ENCODE measurements around the gene BECN2. TPM values are rescaled to one million over a fixed set of nuclear protein-coding genes. Genes with fewer than 3 reads are reported as not detected.

The BECN2 gene
- total RNA-seq, 2 donors from 2014 or later = not detected

GRCh38 chr1:242002072-242002471 is 44.5 kb downstream of the BECN2 start:
- no peak overlapping the region for H3K9ac ChIP-seq (ENCODE audit: low read depth in 2 of 2, low read length in 2 of 2)
- DNase-seq = no peak
- no peak for TF ChIP-seq CTCF (IDR thresholded peaks at IDR 0.05)
- no peak overlapping the region for H3K27ac ChIP-seq
- no peaks in the 10 kb centered on the region for H3K4me1 ChIP-seq
- no peak overlapping the region for H3K4me3 ChIP-seq
- H3K27me3 ChIP-seq = no peaks in the 10 kb centered on the region
- intact Hi-C loops (cut with DNase I) = no loop called here
- H3K9me3 ChIP-seq = no peaks in the 10 kb centered on the region
- no peaks in the 10 kb centered on the region for H3K36me3 ChIP-seq

DNA sequence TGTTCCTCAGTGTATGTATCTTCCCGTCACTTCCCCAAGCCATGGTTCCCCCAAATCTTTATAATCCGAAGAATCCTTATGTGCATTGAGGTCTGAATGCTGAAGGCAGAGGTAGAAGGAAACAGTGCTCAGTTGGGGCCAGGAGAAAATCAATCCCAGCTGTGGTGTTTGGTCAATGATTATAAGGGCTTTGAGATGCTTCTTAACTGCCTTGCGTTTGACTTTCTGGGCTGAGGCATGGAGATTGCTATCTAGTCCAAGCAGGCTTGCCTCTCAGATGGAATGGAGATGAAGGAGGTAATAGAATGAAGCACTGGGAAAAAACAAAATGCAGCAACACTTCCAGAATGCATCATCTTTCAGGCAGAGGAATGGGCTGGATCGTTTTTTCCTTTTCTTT is 44.9 kb downstream of the BECN2 start:
- Histone ChIP-seq H3K4me1 (no peaks in the 10 kb centered on the region), H3K9me3 (no peaks in the 10 kb centered on the region), H3K27ac (no peak overlapping the region), H3K27me3 (no peaks in the 10 kb centered on the region), H3K36me3 (no peaks in the 10 kb centered on the region), H3K4me3 (no peak overlapping the region), H3K9ac (ENCODE audit: low read depth in 2 of 2, low read length in 2 of 2) (no peak overlapping the region)
- no peak for DNase-seq
- no peak for TF ChIP-seq CTCF (IDR thresholded peaks at IDR 0.05)
- intact Hi-C loops (cut with DNase I) = no loop called here

DNA sequence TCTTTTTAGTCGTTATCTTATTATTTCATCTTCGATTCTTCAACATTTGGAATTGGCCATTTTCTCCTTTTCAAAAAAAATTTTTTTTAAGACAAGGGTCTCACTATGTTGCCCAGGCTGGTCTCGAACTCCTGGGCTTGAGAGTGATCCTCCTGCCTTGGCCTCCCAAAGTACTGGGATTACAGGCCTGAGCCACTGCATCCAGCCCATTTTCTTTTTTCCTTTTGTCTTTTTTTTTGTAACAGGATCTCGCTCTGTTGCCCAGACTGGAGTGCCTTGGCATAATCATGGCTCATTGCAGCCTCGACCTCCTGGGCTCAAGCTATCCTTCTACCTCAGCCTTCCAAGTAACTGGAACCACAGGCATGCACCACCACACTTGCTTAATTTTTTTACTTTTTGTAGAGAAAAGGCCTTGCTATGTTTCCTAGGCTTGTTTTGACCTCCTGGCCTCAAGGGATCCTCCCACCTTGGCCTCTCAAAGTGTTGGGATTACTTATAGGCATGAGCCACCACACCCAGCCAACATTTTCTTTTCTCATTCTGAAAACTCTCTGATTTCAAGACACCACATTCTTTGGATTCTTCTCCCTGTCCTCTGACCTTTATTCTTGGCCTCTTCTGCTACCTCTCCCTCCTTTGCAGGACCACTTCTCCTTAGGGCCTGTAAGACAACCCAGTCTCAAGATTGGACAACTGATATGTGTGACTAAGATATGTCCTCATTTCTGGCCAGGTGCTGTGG is 47.4 kb downstream of the BECN2 start:
- Histone ChIP-seq H3K27ac (no peak overlapping the region), H3K27me3 (no peaks in the 10 kb centered on the region), H3K9ac (ENCODE audit: low read depth in 2 of 2, low read length in 2 of 2) (no peak overlapping the region), H3K9me3 (no peaks in the 10 kb centered on the region), H3K4me3 (no peak overlapping the region), H3K36me3 (no peaks in the 10 kb centered on the region), H3K4me1 (no peaks in the 10 kb centered on the region)
- intact Hi-C loops (cut with DNase I) = no loop called here
- no peak for TF ChIP-seq CTCF (IDR thresholded peaks at IDR 0.05)
- DNase-seq = no peak

DNA sequence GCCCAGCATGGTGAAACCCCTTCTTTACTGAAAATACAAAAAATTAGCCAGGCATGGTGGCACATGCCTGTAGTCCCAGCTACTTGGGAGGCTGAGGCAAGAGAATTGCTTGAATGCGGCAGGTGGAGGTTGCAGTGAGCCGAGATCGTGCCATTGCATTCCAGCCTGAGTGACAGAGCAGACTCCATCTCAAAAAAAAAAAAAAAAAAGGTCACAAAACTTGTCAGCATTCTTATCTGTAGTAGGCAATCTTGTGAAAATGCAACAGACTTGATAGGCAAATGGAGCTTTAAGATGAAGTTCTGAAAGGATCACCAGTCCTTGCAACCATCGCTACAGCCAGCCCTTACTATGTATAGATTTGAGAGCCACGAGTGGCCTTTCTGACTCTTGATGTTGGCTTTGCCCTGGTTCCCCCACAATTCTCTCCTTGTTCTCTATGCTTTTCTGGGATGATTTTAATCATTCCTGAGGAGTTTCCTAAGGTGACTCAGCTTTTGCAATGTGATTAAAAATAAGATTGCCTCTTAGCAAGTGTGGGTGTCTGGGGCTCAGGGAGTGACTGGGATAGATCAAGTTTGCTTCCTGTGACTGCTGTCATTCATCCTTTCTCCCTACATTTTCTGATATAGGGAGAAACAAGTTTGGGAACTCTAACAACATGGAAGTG is 48.4 kb downstream of the BECN2 start:
- H3K36me3 ChIP-seq = no peaks in the 10 kb centered on the region
- no peaks in the 10 kb centered on the region for H3K27me3 ChIP-seq
- no peaks in the 10 kb centered on the region for H3K4me1 ChIP-seq
- DNase-seq = no peak
- no peak overlapping the region for H3K27ac ChIP-seq
- no peaks in the 10 kb centered on the region for H3K9me3 ChIP-seq
- H3K4me3 ChIP-seq = no peak overlapping the region
- intact Hi-C loops (cut with DNase I) = no loop called here
- H3K9ac ChIP-seq (ENCODE audit: low read depth in 2 of 2, low read length in 2 of 2) = no peak overlapping the region
- TF ChIP-seq CTCF (IDR thresholded peaks at IDR 0.05) = no peak

GRCh38 chr1:242006976-242007375 is 49.4 kb downstream of the BECN2 start:
- Histone ChIP-seq H3K4me1 (no peaks in the 10 kb centered on the region), H3K9me3 (no peaks in the 10 kb centered on the region), H3K27ac (no peak overlapping the region), H3K4me3 (no peak overlapping the region), H3K27me3 (no peaks in the 10 kb centered on the region), H3K9ac (ENCODE audit: low read depth in 2 of 2, low read length in 2 of 2) (no peak overlapping the region), H3K36me3 (no peaks in the 10 kb centered on the region)
- no peak for DNase-seq
- intact Hi-C loops (cut with DNase I) = no loop called here
- no peak for TF ChIP-seq CTCF (IDR thresholded peaks at IDR 0.05)

Other genes with a start within 250 kb of the BECN2 start
- gene EXO1, start 109.6 kb upstream of the BECN2 start, total RNA-seq = 10 to 100 TPM in 1 of 2 donors, 1 to 10 TPM in 1; 5.1 to 17.6 TPM
- not detected for gene MAP1LC3C, start 41.3 kb downstream of the BECN2 start, total RNA-seq

Measured in colonic mucosa (tissue), 4 donors.